HEK293 (cell line): ENCODE measurements around the gene OBSL1.

Source experiments
- CTCF ChIA-PET: fragments of 350-600 bp; formaldehyde crosslinking; extraction: SDS; loops from one replicate; lab custom pipeline; 2021; ENCODE audit warnings: antibody characterized with exemption; lab: Yijun Ruan, JAX
- POLR2A ChIA-PET: fragments of 300-600 bp; formaldehyde crosslinking; extraction: SDS; loops from one replicate; lab custom pipeline; 2020; ENCODE audit warnings: antibody characterized with exemption, inconsistent platforms; lab: Yijun Ruan, JAX
- H3K27ac ChIP-seq: fragments of 200-500 bp; sonication (Bioruptor generic); 2 replicates; pipeline ENCODE4 v1.5.1; 2014; ENCODE audit warnings: low read depth, low read length, control low read depth, inconsistent platforms; ENCODE audit errors: extremely low read depth
- H3K36me3 ChIP-seq, 2 experiments: fragments of 200-500 bp in 1 of 2; sonication (Bioruptor generic) in 1 of 2; 1 replicate in 1 of 2; 2 replicates in 1 of 2; pipeline ENCODE4 v1.5.1; 2014 to 2017; ENCODE audit warnings: inconsistent platforms in 2 of 2, low read length in 2 of 2; ENCODE audit not compliant: control insufficient read depth in 2 of 2, insufficient read depth in 1 of 2
- H3K4me1 ChIP-seq: fragments of 200-500 bp; sonication (Bioruptor generic); 2 replicates; pipeline ENCODE4 v1.5.1; 2014; ENCODE audit warnings: mild to moderate bottlenecking, low read length, inconsistent platforms; ENCODE audit not compliant: control insufficient read depth, insufficient read depth
- H3K4me3 ChIP-seq: 2 replicates; pipeline ENCODE4 v1.5.1; 2011; ENCODE audit warnings: low read depth, mild to moderate bottlenecking, control low read depth, low read length, moderate library complexity
- H3K9me3 ChIP-seq: fragments of 200-500 bp; sonication (Bioruptor generic); 2 replicates; pipeline ENCODE4 v1.5.1; 2014; ENCODE audit warnings: low read depth, low read length, inconsistent platforms; ENCODE audit not compliant: control insufficient read depth, insufficient read depth
- BCL6B ChIP-seq: fragments of 450-650 bp; formaldehyde crosslinking; IDR thresholded peaks from 2 replicates; pipeline ENCODE4 v1.5.1; 2017; ENCODE audit warnings: missing biosample characterization, missing genetic modification characterization
- ELK4 ChIP-seq: IDR thresholded peaks from 2 replicates; pipeline ENCODE4 v1.6.1; 2011; ENCODE audit warnings: mild to moderate bottlenecking, low read depth, low read length, borderline replicate concordance
- FEZF1 ChIP-seq: fragments of 450-650 bp; formaldehyde crosslinking; IDR thresholded peaks from 2 replicates; pipeline ENCODE4 v1.5.1; 2016; ENCODE audit warnings: missing biosample characterization, missing genetic modification characterization
- GLI2 ChIP-seq: fragments of 450-650 bp; formaldehyde crosslinking; IDR thresholded peaks from 2 replicates; pipeline ENCODE4; 2017; ENCODE audit warnings: missing biosample characterization, missing genetic modification characterization, low read depth, borderline replicate concordance
- HIC1 ChIP-seq: fragments of 450-650 bp; formaldehyde crosslinking; IDR thresholded peaks from 2 replicates; pipeline ENCODE4 v1.5.1; 2016; ENCODE audit warnings: missing biosample characterization, missing genetic modification characterization
- HOXC10 ChIP-seq: sonication (generic); formaldehyde crosslinking; IDR thresholded peaks from 2 replicates; pipeline ENCODE4 v1.8.1; 2023; ENCODE audit warnings: mild to moderate bottlenecking, missing genetic modification reagents
- INSM2 ChIP-seq: fragments of 450-650 bp; formaldehyde crosslinking; IDR thresholded peaks from 2 replicates; pipeline ENCODE4 v1.5.1; 2016; ENCODE audit warnings: missing biosample characterization, missing genetic modification characterization
- KLF17 ChIP-seq: fragments of 450-650 bp; formaldehyde crosslinking; IDR thresholded peaks from 2 replicates; pipeline ENCODE4 v1.5.1; 2016; ENCODE audit warnings: missing biosample characterization, missing genetic modification characterization
- KLF9 ChIP-seq: fragments of 450-650 bp; formaldehyde crosslinking; IDR thresholded peaks from 2 replicates; pipeline ENCODE4 v1.5.1; 2016; ENCODE audit warnings: missing biosample characterization, missing genetic modification characterization, low read depth
- PRDM1 ChIP-seq: fragments of 450-650 bp; formaldehyde crosslinking; IDR thresholded peaks from 2 replicates; pipeline ENCODE4; 2016; ENCODE audit warnings: missing biosample characterization, missing genetic modification characterization
- ZBTB17 ChIP-seq: fragments of 450-650 bp; formaldehyde crosslinking; IDR thresholded peaks from 2 replicates; pipeline ENCODE4 v1.5.1; 2016; ENCODE audit warnings: missing biosample characterization, missing genetic modification characterization
- ZFHX2 ChIP-seq: fragments of 450-650 bp; formaldehyde crosslinking; conservative IDR thresholded peaks from 2 replicates; pipeline ENCODE4 v1.5.1; 2016; ENCODE audit warnings: missing biosample characterization, missing genetic modification characterization
- ZNF10 ChIP-seq: fragments of 450-650 bp; formaldehyde crosslinking; IDR thresholded peaks from 2 replicates; pipeline ENCODE4 v1.5.1; 2017; ENCODE audit warnings: missing biosample characterization, missing genetic modification characterization
- ZNF112 ChIP-seq: fragments of 450-650 bp; formaldehyde crosslinking; IDR thresholded peaks from 2 replicates; pipeline ENCODE4 v1.5.0; 2017; ENCODE audit warnings: missing biosample characterization, missing genetic modification characterization
- ZNF121 ChIP-seq: fragments of 450-650 bp; formaldehyde crosslinking; IDR thresholded peaks from 2 replicates; pipeline ENCODE4 v1.5.1; 2016; ENCODE audit warnings: missing biosample characterization, missing genetic modification characterization
- ZNF146 ChIP-seq: fragments of 450-650 bp; formaldehyde crosslinking; IDR thresholded peaks from 2 replicates; pipeline ENCODE4 v1.5.1; 2016; ENCODE audit warnings: missing biosample characterization, missing genetic modification characterization
- ZNF274 ChIP-seq, 2 experiments: fragments of 200-500 bp in 1 of 2; fragments of 450-650 bp in 1 of 2; sonication (Bioruptor generic) in 1 of 2; formaldehyde crosslinking in 1 of 2; IDR thresholded peaks; 2 replicates each; pipeline versions ENCODE4 v1.5.1 to v1.6.1; 2014 to 2016; ENCODE audit warnings: borderline replicate concordance in 1 of 2, inconsistent platforms in 1 of 2, low read length in 1 of 2, missing biosample characterization in 1 of 2, missing genetic modification characterization in 1 of 2
- ZNF302 ChIP-seq: fragments of 450-650 bp; formaldehyde crosslinking; IDR thresholded peaks from 2 replicates; pipeline ENCODE4 v1.5.1; 2016; ENCODE audit warnings: missing biosample characterization, missing genetic modification characterization, low read depth
- ZNF311 ChIP-seq: fragments of 450-650 bp; formaldehyde crosslinking; IDR thresholded peaks from 2 replicates; pipeline ENCODE4 v1.5.1; 2017; ENCODE audit warnings: missing biosample characterization, missing genetic modification characterization, borderline replicate concordance
- ZNF324 ChIP-seq: fragments of 450-650 bp; formaldehyde crosslinking; IDR thresholded peaks from 2 replicates; pipeline ENCODE4 v1.5.1; 2016; ENCODE audit warnings: missing biosample characterization, missing genetic modification characterization
- ZNF366 ChIP-seq: fragments of 450-650 bp; formaldehyde crosslinking; conservative IDR thresholded peaks from 2 replicates; pipeline ENCODE4 v1.5.1; 2016; ENCODE audit warnings: missing biosample characterization, missing genetic modification characterization
- ZNF391 ChIP-seq: fragments of 450-650 bp; formaldehyde crosslinking; IDR thresholded peaks from 2 replicates; pipeline ENCODE4 v1.5.1; 2016; ENCODE audit warnings: low read depth, missing biosample characterization, missing genetic modification characterization, borderline replicate concordance
- ZNF398 ChIP-seq: fragments of 450-650 bp; formaldehyde crosslinking; IDR thresholded peaks from 2 replicates; pipeline ENCODE4 v1.5.1; 2017; ENCODE audit warnings: missing biosample characterization, missing genetic modification characterization
- ZNF423 ChIP-seq: fragments of 450-650 bp; formaldehyde crosslinking; IDR thresholded peaks from 2 replicates; pipeline ENCODE4 v1.5.1; 2016; ENCODE audit warnings: missing biosample characterization, missing genetic modification characterization
- ZNF433 ChIP-seq: fragments of 450-650 bp; formaldehyde crosslinking; IDR thresholded peaks from 2 replicates; pipeline ENCODE4 v1.5.1; 2016; ENCODE audit warnings: missing biosample characterization, missing genetic modification characterization, low read depth
- ZNF660 ChIP-seq: fragments of 450-650 bp; IDR thresholded peaks from 2 replicates; pipeline ENCODE4 v1.5.1; 2018; ENCODE audit warnings: missing biosample characterization, mild to moderate bottlenecking, missing genetic modification characterization
- ZNF747 ChIP-seq: fragments of 450-650 bp; formaldehyde crosslinking; IDR thresholded peaks from 2 replicates; pipeline ENCODE4 v1.5.1; 2016; ENCODE audit warnings: missing biosample characterization, missing genetic modification characterization
- ZNF76 ChIP-seq: fragments of 450-650 bp; formaldehyde crosslinking; IDR thresholded peaks from 2 replicates; pipeline ENCODE4; 2016; ENCODE audit warnings: low read depth, missing biosample characterization, missing genetic modification characterization, borderline replicate concordance
- ZSCAN16 ChIP-seq: fragments of 450-650 bp; formaldehyde crosslinking; IDR thresholded peaks from 2 replicates; pipeline ENCODE4 v1.5.1; 2016; ENCODE audit warnings: missing biosample characterization, missing genetic modification characterization

The OBSL1 gene

GRCh38 chr2:219541611-219542180, 29.6 kb downstream of the OBSL1 start:
- Histone ChIP-seq H3K27ac (no peak overlapping the region), H3K4me3 (peak overlapping the region; percentile 25), H3K36me3 (peaks cover 0 to 32% of the 10 kb centered on the region in 2 experiments; a peak in 1 of 3 replicates), H3K9me3 (no peaks in the 10 kb centered on the region), H3K4me1 (no peaks in the 10 kb centered on the region)
- POLR2A ChIA-PET: interaction anchor here (0.5 to 1.1 kb wide), 5 partner anchors 30 to 95 kb away, joined by 3 to 8 read pairs (median 3); partner anchors contain the start of genes GMPPA, INHA and OBSL1
- CTCF ChIA-PET: interaction anchor here (0.5 to 7.2 kb wide), 82 partner anchors 10 to 1789 kb away, joined by 3 to 112 read pairs (median 4); partner anchors contain the start of genes GMPPA, INHA, OBSL1 and STK11IP
- TF ChIP-seq HOXC10 (CRISPR knock-in tag) (no peak), ZNF747 (tag by site-specific recombination) (no peak), ELK4 (no peak), ZNF433 (tag by site-specific recombination) (no peak), KLF9 (tag by site-specific recombination) (peak; percentile 51; the same call in 1 of the 2 replicates), ZSCAN16 (no peak), ZNF121 (tag by site-specific recombination) (no peak), ZNF366 (tag by site-specific recombination) (no peak), ZNF324 (tag by site-specific recombination) (peak; percentile 80), ZNF76 (no peak; the same call in 1 of the 2 replicates), ZNF274 (IDR thresholded peaks at IDR 0.05; ENCODE audit: low read length) (no peak), ZNF274 (tag by site-specific recombination; IDR thresholded peaks at IDR 0.05; ENCODE audit: borderline replicate concordance) (no peak), ZNF660 (tag by site-specific recombination) (no peak), ZNF112 (tag by site-specific recombination) (no peak), KLF17 (tag by site-specific recombination) (peak; percentile 79; the same call in 1 of the 2 replicates), GLI2 (tag by site-specific recombination) (no peak), ZNF10 (tag by site-specific recombination) (no peak), INSM2 (tag by site-specific recombination) (no peak), PRDM1 (no peak), BCL6B (tag by site-specific recombination) (no peak), ZFHX2 (peak; percentile 86), ZBTB17 (tag by site-specific recombination) (peak; percentile 82), ZNF146 (no peak), ZNF398 (tag by site-specific recombination) (no peak), ZNF302 (no peak), ZNF423 (tag by site-specific recombination) (no peak), ZNF311 (tag by site-specific recombination) (no peak), FEZF1 (tag by site-specific recombination) (no peak), HIC1 (tag by site-specific recombination) (peak; percentile 87), ZNF391 (tag by site-specific recombination) (peak; percentile 83; the same call in 1 of the 2 replicates)
